Sigmoid colon (tissue), 7 donors: ENCODE measurements around the gene MCAT. TPM values are rescaled to one million over a fixed set of nuclear protein-coding genes. Genes with fewer than 3 reads are reported as not detected.

Source experiments
- DNase-seq: peaks from one replicate; pipeline ENCODE4 v3.0.0-alpha.2; 2019
- H3K27ac ChIP-seq, 4 donors: fragments of 200-600 bp; sonication (generic); one replicate each; pipeline ENCODE4 v1.5.1; 2016 to 2019; ENCODE audit warnings: mild to moderate bottlenecking in 1 of 4
- H3K27me3 ChIP-seq, 3 donors: fragments of 200-600 bp; sonication (generic); one replicate each; pipeline ENCODE4 v1.5.1; 2019; ENCODE audit warnings: mild to moderate bottlenecking in 1 of 3
- H3K36me3 ChIP-seq, 4 donors: fragments of 200-600 bp; sonication (generic); one replicate each; pipeline ENCODE4 v1.5.1; 2016 to 2019
- H3K4me1 ChIP-seq, 4 donors: fragments of 200-600 bp; sonication (generic); one replicate each; pipeline ENCODE4 v1.5.1; 2017 to 2019
- H3K4me3 ChIP-seq, 4 donors: fragments of 200-600 bp; sonication (generic); one replicate each; pipeline ENCODE4 v1.5.1; 2017 to 2019; ENCODE audit warnings: mild to moderate bottlenecking in 2 of 4, moderate library complexity in 1 of 4
- H3K9me3 ChIP-seq, 4 donors: fragments of 200-600 bp in 3 of 4; sonication (generic) in 3 of 4; one replicate each; pipeline versions ENCODE4 v1.5.1 to v1.6.1; 2013 to 2019
- CTCF ChIP-seq, 4 experiments: fragments of 450-650 bp in 3 of 4; fragments of 200-600 bp in 1 of 4; IDR thresholded peaks; one replicate each; pipeline ENCODE4 v1.5.1; 2016 to 2019; ENCODE audit warnings: antibody characterized with exemption in 4 of 4, mild to moderate bottlenecking in 3 of 4, moderate library complexity in 2 of 4
- EP300 ChIP-seq, 4 donors: sonication (generic); formaldehyde crosslinking; IDR thresholded peaks; one replicate each; pipeline ENCODE4 v1.6.1; 2017; ENCODE audit warnings: antibody characterized with exemption in 4 of 4
- POLR2A ChIP-seq, 2 donors: fragments of 450-650 bp; IDR thresholded peaks; one replicate each; pipeline ENCODE4 v1.6.1; 2016; ENCODE audit warnings: antibody characterized with exemption in 2 of 2, mild to moderate bottlenecking in 2 of 2, moderate library complexity in 2 of 2
- POLR2AphosphoS5 ChIP-seq, 4 donors: sonication (generic); formaldehyde crosslinking; IDR thresholded peaks; one replicate each; pipeline ENCODE4 v1.6.1; 2017; ENCODE audit warnings: antibody characterized with exemption in 4 of 4
- WGBS, 2 donors: extraction: QIAGEN DNeasy Blood & Tissue Kit; methylation state at CpG; one replicate each; pipeline ENCODE4 v1.1.7; 2013; 5-methylcytosine and 5-hydroxymethylcytosine counted together
- intact Hi-C: fragments of 100-400 bp; cut with DNase I; formaldehyde crosslinking; loops from one replicate; pipeline ENCODE4 v1.15.1; 2023
- polyA plus RNA-seq, 3 donors: library from polyadenylated mRNA; stranded (reverse); fragments of 200-250 nt; gene quantifications; one replicate each; pipeline ENCODE4 v1.2.3, GENCODE V29; 2013
- total RNA-seq, 4 donors: library from RNA; depleted of rRNA; stranded (reverse); fragments of >200 nt; gene quantifications; one replicate each; pipeline ENCODE4 v1.1.0, GENCODE V29; 2016
- donor health status: healthy with polysubstance abuse.
- donor health status: Bipolar disorder and iron deficiency.
- donor health status: healthy.

Gene MCAT
- 10 to 100 TPM; 15.3 to 20.8 (median 17.9) TPM for total RNA-seq
- 10 to 100 TPM; 10.2 to 23.4 (median 14.3) TPM for polyA plus RNA-seq

GRCh38 chr22:43142880-43143562 is at the start of gene MCAT:
Gene MCAT, minus strand, starts transcription at chr22:43143398. Its CDS starts 50 bp downstream, at chr22:43143348.
- Histone ChIP-seq H3K27ac (peak within 1 kb of the TSS; percentile 62 to 72 (median 71)), H3K4me3 (peak within 1 kb of the TSS; percentile 79 to 98 (median 88)), H3K36me3 (peaks cover 0 to 34% (median 2%) of the 10 kb centered on the region in 4 donors), H3K27me3 (no peaks in the 10 kb centered on the region), H3K9me3 (no peaks in the 10 kb centered on the region), H3K4me1 (peaks cover 0 to 25% (median 20%) of the 10 kb centered on the region in 4 donors)
- peak; percentile 54 to 81 (median 76) for TF ChIP-seq POLR2AphosphoS5 (IDR thresholded peaks at IDR 0.05)
- no peak for TF ChIP-seq CTCF (IDR thresholded peaks at IDR 0.05)
- TF ChIP-seq EP300 (IDR thresholded peaks at IDR 0.05), result no peak
- peak; percentile 23 to 47 for TF ChIP-seq POLR2A (IDR thresholded peaks at IDR 0.05)
- intact Hi-C loops, result loop anchor here (10.0 kb wide), 1 partner anchor 288 kb away; the partner anchor contains the start of gene ARFGAP3
- WGBS, 2 donors, result 0 to 1% methylated on average over 83 of the region's 83 CpGs
- DNase-seq, result peak; percentile 91

GRCh38 chr22:43191831-43192230 is 48.6 kb upstream of the MCAT start:
- intact Hi-C loops, result no loop called here
- DNase-seq, result no peak

GRCh38 chr22:43188829-43189545 is 45.8 kb upstream of the MCAT start:
- no peaks in the 10 kb centered on the region for H3K27me3 ChIP-seq
- no peaks in the 10 kb centered on the region for H3K9me3 ChIP-seq
- H3K4me1 ChIP-seq, result peaks cover 0 to 23% (median 16%) of the 10 kb centered on the region in 4 donors
- intact Hi-C loops, result loop anchor here (5.0 kb wide), 1 partner anchor 542 kb away; the partner anchor contains the start of gene CYB5R3
- WGBS, 2 donors, result 89 to 92% methylated on average over 5 of the region's 5 CpGs
- no peak overlapping the region for H3K4me3 ChIP-seq
- H3K36me3 ChIP-seq, result no peaks in the 10 kb centered on the region
- TF ChIP-seq POLR2A (IDR thresholded peaks at IDR 0.05) (no peak), CTCF (IDR thresholded peaks at IDR 0.05) (no peak), EP300 (IDR thresholded peaks at IDR 0.05) (no peak), POLR2AphosphoS5 (IDR thresholded peaks at IDR 0.05) (no peak)
- DNase-seq, result no peak
- H3K27ac ChIP-seq, result no peak overlapping the region

More at GRCh38 chr22:43191831-43192230, 48.6 kb upstream of the MCAT start:
- Histone ChIP-seq H3K27ac (no peak overlapping the region), H3K27me3 (peaks cover 0 to 12% (median 0%) of the 10 kb centered on the region in 3 donors), H3K9me3 (no peaks in the 10 kb centered on the region), H3K4me1 (peaks cover 0 to 7% (median 2%) of the 10 kb centered on the region in 4 donors), H3K4me3 (no peak overlapping the region), H3K36me3 (no peaks in the 10 kb centered on the region)
- TF ChIP-seq CTCF (IDR thresholded peaks at IDR 0.05) (no peak), POLR2AphosphoS5 (IDR thresholded peaks at IDR 0.05) (no peak), POLR2A (IDR thresholded peaks at IDR 0.05) (no peak), EP300 (IDR thresholded peaks at IDR 0.05) (no peak)

GRCh38 chr22:43187171-43188099 is 44.2 kb upstream of the MCAT start:
- Histone ChIP-seq H3K27ac (peak overlapping the region; percentile 84 to 93 (median 86)), H3K27me3 (no peaks in the 10 kb centered on the region), H3K4me3 (peak overlapping the region; percentile 24 to 86 (median 76)), H3K36me3 (peaks cover 0 to 4% (median 0%) of the 10 kb centered on the region in 4 donors), H3K9me3 (no peaks in the 10 kb centered on the region), H3K4me1 (peaks cover 0 to 23% (median 16%) of the 10 kb centered on the region in 4 donors)
- WGBS, 2 donors, result 1 to 5% methylated on average over 60 to 61 of the region's 86 CpGs
- peak; percentile 97 for DNase-seq
- peak; percentile 24 to 76 (median 64) for TF ChIP-seq POLR2AphosphoS5 (IDR thresholded peaks at IDR 0.05)
- peak in 2 of 4 experiments; percentile 25 to 67 for TF ChIP-seq CTCF (IDR thresholded peaks at IDR 0.05)
- peak in 1 of 2 donors; percentile 47 for TF ChIP-seq POLR2A (IDR thresholded peaks at IDR 0.05)
- peak in 1 of 4 donors; percentile 51 for TF ChIP-seq EP300 (IDR thresholded peaks at IDR 0.05)
- intact Hi-C loops, result loop anchor here (2.0 to 5.0 kb wide), 2 partner anchors 35 to 540 kb away; partner anchors contain the start of gene CYB5R3
